ENCODE measurements around the gene JUN. TPM values are rescaled to one million over a fixed set of nuclear protein-coding genes. Genes with fewer than 3 reads are reported as not detected.

The JUN gene
- total RNA-seq, 1 experiment from 2014 or later: 89.3 TPM

- TF ChIP-seq CTCF (IDR thresholded peaks at IDR 0.05; ENCODE audit: unreplicated experiment): no peak
- no TSS peak for BruUV-seq (replicated peaks)
- Mint-ChIP-seq H3K27ac (ENCODE audit: unreplicated experiment) (no peak overlapping the region), H3K36me3 (ENCODE audit: insufficient read depth, unreplicated experiment) (no peaks in the 10 kb centered on the region), H3K4me1 (ENCODE audit: low read depth, unreplicated experiment) (peaks cover 25% of the 10 kb centered on the region), H3K27me3 (ENCODE audit: unreplicated experiment) (no peaks in the 10 kb centered on the region), H3K4me3 (ENCODE audit: low read depth, unreplicated experiment) (no peak overlapping the region), H3K9me3 (ENCODE audit: low read depth, unreplicated experiment) (no peaks in the 10 kb centered on the region)
- DNase-seq: no peak
- intact Hi-C loops (cut with micrococcal nuclease; ENCODE audit: unreplicated experiment): no loop called here
- CTCF ChIA-PET: interaction anchor here (0.5 kb wide), 1 partner anchor 89 kb away, joined by 4 read pairs; no protein-coding TSS in a partner anchor
Observed at GRCh38 chr1:58745666-58746065, 38.2 kb downstream of the JUN start.

DNA sequence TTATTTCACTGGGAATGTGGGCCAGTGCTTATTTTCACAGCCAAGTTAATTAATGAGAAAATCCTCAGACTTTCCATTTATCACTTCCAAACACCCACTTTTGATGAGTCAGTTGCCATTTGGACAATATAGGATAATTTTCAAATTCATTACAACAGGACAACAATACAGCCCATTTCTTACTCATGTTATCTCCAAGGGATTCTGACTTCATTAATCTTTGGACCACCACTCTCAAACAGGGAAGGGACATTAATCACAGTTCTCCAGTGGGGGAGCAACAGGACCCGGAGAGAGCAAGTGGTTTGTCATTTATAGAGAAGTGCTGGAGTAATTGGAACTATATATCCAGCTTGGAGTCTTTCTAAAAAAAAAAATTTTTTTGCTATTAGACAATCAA, 38.7 kb downstream of the JUN start:
- H3K27me3 Mint-ChIP-seq (ENCODE audit: unreplicated experiment): no peaks in the 10 kb centered on the region
- CTCF ChIA-PET: no interaction called here
- no peak overlapping the region for H3K4me3 Mint-ChIP-seq (ENCODE audit: low read depth, unreplicated experiment)
- DNase-seq: no peak
- intact Hi-C loops (cut with micrococcal nuclease; ENCODE audit: unreplicated experiment): no loop called here
- no peak overlapping the region for H3K27ac Mint-ChIP-seq (ENCODE audit: unreplicated experiment)
- H3K9me3 Mint-ChIP-seq (ENCODE audit: low read depth, unreplicated experiment): no peaks in the 10 kb centered on the region
- H3K36me3 Mint-ChIP-seq (ENCODE audit: insufficient read depth, unreplicated experiment): no peaks in the 10 kb centered on the region
- H3K4me1 Mint-ChIP-seq (ENCODE audit: low read depth, unreplicated experiment): peaks cover 25% of the 10 kb centered on the region
- TF ChIP-seq CTCF (IDR thresholded peaks at IDR 0.05; ENCODE audit: unreplicated experiment): no peak
- BruUV-seq (replicated peaks): no TSS peak

DNA sequence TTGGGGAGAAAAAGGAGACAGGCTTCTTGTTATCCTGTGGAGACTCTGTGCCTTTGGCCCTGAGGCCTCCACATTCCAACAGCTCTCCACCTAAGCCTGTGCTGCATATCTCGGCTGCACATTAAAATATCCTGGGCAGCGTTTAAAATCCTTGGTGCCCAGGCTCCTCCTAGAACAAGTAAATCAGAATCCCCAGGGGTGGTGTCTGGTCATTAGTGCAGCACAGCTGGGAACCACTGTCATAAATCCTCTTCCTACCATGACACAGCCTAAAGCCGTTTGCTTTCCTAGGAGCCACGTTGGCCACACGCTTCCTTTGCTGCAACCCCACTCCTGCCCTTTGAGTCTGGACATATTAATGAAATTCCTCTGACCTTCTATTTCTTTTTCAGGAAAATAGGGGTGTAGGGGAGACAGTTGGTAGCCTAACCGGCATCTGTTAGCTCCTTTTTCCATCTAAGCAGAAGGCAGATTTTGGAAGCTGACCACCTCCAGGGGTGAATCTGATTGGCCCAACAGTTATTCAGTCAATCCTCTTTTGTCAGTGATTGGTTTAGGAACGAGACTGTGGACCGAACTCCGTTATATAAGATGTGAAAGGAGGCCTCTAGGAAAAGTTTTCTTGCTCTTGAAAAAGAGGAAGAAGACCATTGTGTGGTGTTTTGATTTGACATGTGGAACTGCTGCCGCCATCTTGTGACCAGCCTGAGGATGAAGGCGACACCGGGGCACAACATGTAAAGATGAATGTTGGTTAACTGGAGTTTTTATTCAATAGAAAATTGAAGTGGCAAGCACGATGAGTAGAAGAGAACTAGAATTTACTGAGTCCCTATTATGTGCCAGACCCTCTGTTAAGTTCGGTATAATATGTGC, 41.9 kb downstream of the JUN start:
- DNase-seq: no peak
- no peaks in the 10 kb centered on the region for H3K36me3 Mint-ChIP-seq (ENCODE audit: insufficient read depth, unreplicated experiment)
- H3K4me1 Mint-ChIP-seq (ENCODE audit: low read depth, unreplicated experiment): peaks cover 16% of the 10 kb centered on the region
- no peaks in the 10 kb centered on the region for H3K27me3 Mint-ChIP-seq (ENCODE audit: unreplicated experiment)
- H3K4me3 Mint-ChIP-seq (ENCODE audit: low read depth, unreplicated experiment): no peak overlapping the region
- no peaks in the 10 kb centered on the region for H3K9me3 Mint-ChIP-seq (ENCODE audit: low read depth, unreplicated experiment)
- TF ChIP-seq CTCF (IDR thresholded peaks at IDR 0.05; ENCODE audit: unreplicated experiment): no peak
- intact Hi-C loops (cut with micrococcal nuclease; ENCODE audit: unreplicated experiment): loop anchor here (2.0 kb wide), 1 partner anchor 1017 kb away; no protein-coding TSS in a partner anchor
- no peak overlapping the region for H3K27ac Mint-ChIP-seq (ENCODE audit: unreplicated experiment)
- no TSS peak for BruUV-seq (replicated peaks)
- CTCF ChIA-PET: no interaction called here

- BruUV-seq (replicated peaks): no TSS peak
- Mint-ChIP-seq H3K36me3 (ENCODE audit: insufficient read depth, unreplicated experiment) (no peaks in the 10 kb centered on the region), H3K4me3 (ENCODE audit: low read depth, unreplicated experiment) (no peak overlapping the region), H3K27me3 (ENCODE audit: unreplicated experiment) (no peaks in the 10 kb centered on the region), H3K27ac (ENCODE audit: unreplicated experiment) (no peak overlapping the region), H3K4me1 (ENCODE audit: low read depth, unreplicated experiment) (no peaks in the 10 kb centered on the region), H3K9me3 (ENCODE audit: low read depth, unreplicated experiment) (no peaks in the 10 kb centered on the region)
- DNase-seq: peak; percentile 46
- intact Hi-C loops (cut with micrococcal nuclease; ENCODE audit: unreplicated experiment): loop anchor here (1.0 to 2.0 kb wide), 3 partner anchors 29 to 1019 kb away; no protein-coding TSS in a partner anchor
- CTCF ChIA-PET: interaction anchor here (0.5 kb wide), 1 partner anchor 1139 kb away, joined by 3 read pairs; no protein-coding TSS in a partner anchor
- peak; percentile 74 for TF ChIP-seq CTCF (IDR thresholded peaks at IDR 0.05; ENCODE audit: unreplicated experiment)
Observed at GRCh38 chr1:58739856-58740466, 43.9 kb downstream of the JUN start.
